Ecto neural progenitor cell (in vitro differentiated cells): ENCODE measurements around the gene AKT3.

Experiments
- DNase-seq: peaks from one replicate; pipeline ENCODE4 v3.0.0-alpha.2; 2018; ENCODE audit warnings: low spot score

The AKT3 gene

DNA sequence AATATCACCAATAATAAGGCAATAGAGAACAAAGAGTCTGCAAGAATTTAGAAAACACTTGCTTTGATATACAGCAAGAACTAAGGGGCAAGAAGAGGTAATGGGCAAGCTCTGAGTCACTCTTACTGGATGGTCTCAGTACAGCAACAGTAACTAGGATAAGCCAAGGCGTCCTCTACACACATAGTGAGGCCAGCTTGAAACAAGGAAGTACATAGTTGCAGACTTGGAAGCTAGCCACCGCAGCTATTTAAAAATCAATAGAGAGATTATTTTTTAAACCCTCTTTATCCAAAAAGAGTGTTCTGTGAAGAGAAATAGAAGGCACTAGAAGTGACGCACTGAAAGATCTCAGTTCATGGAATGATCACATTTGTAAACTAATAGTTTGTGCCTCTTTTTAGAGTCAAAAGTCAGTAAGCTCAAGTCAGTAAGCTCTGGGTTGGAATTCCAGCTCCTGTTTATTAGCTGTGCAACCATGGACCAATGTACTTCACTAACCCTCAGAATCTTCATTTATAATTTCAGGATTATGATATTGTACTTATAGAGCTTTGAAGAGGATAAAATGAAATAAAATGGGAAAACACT, 118.6 kb downstream of the AKT3 start:
- no peak for DNase-seq

DNA sequence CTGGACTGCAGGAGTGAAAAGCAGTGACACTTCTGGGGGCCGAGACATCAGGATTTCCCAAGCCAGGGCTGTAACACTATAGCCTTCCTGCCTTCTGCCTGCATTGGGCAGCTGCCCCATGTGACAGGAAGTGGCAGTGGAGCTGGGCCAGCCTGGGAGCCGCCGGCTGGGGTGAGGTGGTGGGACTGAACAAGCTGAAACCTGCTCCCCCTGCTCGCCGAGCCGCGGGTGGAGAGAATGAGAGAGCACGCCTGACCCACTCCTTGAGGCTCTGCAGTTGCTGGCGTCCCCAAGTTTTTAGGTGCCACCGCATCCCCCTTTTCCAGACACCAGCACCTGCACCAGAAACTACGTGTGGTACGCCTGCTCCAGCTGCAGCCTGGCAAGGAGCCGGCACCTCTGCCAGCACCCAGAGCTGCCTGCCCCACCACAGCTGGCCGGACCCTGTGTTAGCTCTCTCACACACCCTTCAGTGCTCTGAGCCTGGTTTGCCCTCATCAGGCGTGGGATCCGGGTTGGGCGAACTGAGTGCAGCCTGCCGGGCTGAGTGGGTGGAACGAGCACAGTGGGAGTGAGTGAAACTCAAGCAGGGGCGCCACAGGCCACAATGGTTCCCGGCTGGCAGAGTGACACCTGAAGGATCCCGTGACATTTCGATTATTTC, 119.4 kb downstream of the AKT3 start:
- no peak for DNase-seq

DNA sequence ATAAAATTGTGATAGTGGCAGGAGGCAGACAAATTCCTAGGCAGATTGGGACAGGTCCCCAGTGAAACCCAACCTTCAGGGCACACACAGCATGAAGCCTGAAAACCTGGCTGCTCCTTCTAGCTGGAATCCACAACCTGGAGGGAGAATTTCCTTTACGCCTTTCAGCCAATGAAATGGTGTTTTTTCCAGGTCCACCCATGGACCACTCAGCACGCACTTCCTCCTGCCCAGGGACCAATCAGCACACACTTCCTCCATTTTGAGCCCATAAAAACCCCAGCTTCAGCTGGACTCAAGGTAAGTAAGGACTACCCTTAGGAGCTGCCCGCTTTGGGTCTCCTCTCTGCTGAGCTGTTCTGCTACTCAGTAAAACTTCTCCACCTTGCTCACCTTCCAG, 120.1 kb downstream of the AKT3 start:
- DNase-seq = no peak

DNA sequence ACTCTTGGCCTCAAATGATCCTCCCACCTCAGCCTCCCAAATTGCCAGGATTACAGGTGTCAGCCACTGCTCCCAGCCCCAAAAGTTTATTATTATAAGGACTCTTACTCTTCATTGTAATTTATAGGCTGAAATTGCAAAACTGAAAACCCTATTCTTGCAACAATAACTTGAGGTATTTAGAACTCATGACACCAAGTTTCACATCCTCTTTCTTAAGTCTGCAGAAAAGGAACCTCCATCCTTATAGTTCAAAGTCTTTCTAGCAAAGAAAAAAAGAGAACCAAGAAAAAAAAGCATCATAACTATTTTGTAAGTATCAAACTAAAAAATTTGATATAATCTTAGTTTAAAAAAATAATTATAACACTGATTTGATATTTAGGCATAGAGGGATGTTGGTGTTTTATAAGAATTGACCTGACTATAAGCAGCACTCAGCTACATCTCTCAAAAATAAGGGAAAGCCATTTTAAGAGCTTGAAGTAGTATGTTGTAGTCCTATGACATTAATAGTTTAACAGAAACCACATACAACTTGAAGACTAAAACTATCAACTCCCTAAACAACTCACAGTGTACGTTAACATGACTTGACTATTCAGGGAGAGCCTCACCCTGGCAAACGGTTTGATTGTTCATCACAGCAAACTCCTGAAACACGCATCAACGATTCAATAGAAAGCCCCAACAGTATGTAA, 122.4 kb downstream of the AKT3 start:
- DNase-seq = no peak

DNA sequence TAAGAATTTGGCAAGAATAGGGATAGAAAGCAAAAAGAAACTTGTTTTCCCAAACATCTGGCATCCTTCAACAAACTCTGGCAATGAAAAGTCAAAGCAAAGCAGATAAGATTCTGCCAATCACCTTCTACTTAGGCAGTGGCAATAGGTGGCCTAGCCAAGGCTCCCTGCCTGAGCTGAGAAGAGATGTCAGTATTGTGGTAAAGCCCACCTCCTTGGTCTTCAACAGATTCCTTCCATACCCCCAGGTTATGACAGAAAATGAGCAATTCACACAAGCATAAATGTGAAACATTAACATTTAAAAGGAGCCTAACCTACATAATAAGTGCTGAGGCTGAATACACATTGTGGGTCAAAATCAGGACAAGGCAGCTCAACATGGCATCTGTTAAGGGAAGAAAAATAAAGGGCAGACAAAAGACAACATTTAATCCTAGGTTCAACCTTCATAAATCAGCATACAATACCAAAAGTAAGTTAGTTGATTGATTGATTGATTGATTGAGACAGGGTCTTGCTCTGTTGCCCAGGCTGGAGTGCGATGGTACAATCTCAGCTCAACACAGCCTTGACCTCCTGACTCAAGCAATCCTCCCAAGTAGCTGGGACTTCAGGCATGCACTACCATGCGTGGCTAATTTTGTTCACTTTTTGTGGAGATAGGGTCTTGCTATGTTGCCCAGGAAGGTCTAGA, 123.1 kb downstream of the AKT3 start:
- DNase-seq = no peak

DNA sequence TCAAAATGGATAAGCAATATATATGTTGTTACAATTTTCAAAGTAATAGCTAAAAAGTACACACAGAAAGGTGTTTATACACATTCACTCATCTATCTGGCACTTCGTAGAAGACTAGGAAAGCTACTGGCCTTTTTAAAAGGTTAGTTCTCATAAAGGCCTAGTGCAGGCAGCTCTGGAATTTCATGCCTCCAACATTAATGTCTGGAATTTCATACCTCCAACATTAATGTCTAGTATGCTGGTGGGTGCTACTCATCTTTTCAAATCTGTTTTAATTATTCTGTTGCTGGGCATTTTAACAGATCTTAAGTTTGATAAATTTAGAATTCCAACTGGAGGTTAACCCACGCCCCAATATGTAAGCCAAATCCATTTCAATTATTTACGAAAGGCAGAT, 124.2 kb downstream of the AKT3 start:
- DNase-seq = no peak

DNA sequence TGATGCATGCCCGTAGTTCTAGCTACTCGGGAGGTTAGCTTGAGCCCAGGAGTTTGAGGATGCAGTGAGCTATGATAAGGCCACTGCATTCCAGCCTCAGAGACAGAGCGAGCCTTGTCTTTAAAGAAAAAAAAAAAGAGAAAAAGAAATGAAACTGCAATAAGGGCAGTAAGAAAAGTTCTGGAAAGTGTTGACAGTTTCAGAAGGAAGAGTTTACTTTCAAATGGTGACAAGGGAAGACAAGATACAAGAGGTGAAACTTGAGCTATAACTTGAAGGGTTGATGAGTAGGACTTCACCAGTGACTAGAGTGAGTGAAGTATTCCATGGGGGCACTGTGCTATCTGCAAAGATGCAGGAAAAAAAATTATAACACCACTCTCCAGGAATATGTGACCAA, 125.0 kb downstream of the AKT3 start:
- no peak for DNase-seq

DNA sequence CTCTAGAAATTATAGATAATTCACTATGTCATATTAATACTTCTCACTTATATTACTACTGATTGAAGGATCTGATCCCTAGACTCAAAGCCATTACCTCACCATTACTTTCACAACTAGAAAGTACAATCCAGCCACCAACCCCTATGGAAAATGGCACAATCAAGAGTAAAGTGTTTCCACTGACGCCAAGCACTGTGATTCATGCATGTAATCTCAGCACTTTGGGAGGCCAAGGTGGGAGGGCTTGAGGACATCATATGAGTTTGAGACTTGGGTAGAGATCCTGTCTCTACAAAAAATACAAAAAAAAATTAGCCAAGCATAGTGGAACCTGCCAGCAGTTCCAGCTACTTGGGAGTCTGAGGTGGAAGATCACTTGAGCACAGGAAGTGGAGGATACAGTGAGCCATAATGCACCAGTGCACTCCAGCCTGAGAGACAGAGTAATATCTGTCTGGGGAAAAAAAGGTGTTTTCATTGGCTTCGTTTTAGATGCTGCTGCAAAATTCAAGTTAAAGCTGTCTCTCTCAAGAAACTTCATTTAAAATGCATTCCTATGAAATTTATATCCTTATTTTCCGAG, 126.5 kb downstream of the AKT3 start:
- DNase-seq = no peak

DNA sequence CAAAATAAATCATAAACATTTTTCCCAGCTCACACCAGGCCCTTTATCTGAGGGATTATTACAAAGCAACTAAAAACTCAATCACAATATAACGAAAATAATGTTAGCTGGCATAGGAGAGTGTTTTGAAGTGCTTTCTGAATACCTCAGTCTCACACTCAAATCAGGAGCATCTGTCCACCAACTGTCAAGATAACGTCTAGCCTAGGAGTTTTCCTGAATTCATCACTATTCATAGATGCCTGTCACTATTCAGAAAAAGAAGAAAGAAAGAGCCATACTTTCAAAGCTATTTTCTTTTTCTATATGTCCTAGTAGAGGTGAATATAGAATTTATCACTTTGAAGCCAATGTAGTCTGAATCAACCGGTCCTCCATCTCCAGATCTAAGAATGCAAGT, 127.0 kb downstream of the AKT3 start:
- no peak for DNase-seq

DNA sequence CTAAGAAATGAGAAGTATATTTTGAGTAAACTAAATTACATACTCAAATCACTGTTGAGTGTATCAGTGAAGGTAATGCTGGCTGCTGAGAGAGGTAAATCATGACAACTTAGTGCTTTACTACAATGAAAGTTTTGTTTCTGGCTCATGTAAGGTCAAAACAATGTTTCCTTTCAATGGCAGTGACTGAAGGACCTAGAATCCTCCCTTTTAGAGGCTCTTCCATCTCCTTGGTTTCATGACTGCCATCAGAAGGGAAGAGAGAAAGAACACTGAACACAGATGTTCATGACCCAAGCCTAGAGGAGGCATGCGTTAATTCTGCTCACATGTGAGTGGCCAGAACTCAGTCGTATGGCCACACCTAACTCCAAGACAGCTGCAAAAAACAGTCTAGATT, 130.6 kb downstream of the AKT3 start:
- no peak for DNase-seq

DNA sequence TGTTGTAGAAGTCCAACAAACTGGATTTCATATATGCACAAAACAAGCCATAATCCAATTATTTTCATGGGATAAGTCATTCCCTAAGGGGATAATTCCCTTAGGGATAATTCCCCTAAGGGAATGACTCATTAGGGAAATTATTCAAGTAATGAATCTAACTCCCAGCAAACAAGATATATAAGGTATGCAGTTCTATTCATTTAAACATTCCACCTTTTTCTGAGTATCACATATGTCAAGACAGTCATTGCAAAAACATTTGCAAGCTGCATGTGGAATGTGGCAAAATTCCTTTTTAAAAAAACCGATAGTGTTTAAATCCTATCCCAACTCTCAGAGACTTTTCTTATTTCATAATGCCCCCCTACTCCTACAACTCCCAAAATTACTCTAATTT, 131.2 kb downstream of the AKT3 start:
- no peak for DNase-seq

DNA sequence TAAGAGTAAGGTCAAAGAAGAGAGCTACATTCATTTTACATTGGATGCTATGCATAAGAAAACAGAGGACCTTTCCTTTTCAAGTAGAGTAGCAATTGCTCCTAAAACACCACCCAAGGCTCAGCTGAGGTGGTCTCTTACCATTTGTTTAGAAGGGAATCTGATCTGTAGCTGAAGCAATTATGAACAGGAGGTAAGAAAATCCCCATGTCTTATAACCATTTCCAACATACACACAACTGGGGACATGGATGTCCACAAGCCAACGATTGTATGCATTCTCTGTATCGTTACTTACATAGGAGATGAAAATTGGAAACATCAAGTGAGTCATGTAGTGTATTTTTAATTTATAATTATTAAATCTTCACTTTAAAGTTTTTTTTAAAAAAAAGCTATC, 132.0 kb downstream of the AKT3 start:
- DNase-seq = no peak

DNA sequence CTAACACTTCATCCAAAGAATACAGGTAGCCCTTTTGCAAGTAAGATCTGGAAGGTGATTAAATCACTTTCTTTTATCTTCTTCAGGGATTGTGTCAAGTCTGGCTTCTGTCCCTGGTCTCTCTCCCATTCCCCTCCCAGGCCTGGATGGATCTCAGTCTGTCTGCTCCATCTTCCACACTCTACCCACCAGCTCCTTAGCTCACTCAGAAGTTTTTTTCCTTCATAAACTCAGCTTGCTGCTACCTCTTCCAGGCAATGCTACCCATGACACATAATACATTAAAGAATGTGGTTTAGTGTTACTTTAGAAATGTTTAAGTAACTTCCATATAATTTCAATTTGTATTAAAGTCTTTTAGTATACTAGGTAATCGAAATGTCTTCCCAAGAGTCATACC, 133.1 kb downstream of the AKT3 start:
- no peak for DNase-seq

DNA sequence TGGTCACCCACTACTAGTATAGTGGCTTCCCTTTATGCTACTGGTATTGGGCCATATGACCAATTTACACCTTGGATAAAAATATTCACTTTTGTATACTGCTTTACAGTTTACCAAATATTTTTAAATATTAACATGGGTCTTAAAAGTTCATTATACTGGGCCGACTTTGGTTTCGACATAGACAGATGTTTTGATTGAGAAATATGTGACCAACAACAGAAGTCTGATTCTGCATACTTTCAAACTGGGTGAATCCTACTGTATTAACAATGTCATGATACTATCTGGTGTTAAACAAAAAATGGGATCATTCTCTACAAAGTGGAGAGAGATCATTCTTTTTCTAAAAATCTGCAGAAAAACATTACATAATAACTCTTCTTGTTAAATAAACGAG, 134.8 kb downstream of the AKT3 start:
- no peak for DNase-seq

DNA sequence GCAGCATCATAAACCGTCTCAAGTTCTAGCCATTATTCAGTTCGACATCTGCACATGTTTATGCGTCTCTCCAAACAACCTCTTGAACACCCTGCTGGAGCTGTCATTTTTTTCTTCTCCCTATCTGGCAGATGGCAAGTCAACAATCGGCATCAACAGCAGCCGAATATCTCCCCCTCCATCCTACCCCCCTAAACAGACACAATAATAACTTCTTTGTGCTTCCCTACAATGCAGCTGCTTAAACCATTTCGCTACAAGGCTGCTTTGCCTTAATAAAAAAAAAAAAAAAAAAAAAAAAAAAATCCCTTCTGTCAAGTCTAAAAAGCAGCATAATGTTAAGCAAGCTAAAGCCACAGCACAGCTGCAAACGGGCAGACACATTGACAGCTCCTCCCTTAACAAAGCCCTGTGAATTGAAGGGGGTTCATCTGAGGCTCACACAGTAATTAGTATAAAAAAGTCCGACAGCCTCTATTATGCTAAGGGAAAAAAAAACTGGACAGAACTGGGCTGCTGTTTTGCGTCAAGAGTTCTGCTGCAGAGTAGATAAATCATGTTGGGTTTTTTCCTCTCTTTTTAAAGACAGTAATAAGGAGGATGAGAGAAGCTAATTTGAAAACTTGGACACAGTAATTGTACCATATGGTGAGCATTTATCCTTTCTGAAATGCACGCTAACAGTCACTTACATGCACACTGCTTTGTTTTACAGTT, 136.4 kb downstream of the AKT3 start:
- DNase-seq = no peak

DNA sequence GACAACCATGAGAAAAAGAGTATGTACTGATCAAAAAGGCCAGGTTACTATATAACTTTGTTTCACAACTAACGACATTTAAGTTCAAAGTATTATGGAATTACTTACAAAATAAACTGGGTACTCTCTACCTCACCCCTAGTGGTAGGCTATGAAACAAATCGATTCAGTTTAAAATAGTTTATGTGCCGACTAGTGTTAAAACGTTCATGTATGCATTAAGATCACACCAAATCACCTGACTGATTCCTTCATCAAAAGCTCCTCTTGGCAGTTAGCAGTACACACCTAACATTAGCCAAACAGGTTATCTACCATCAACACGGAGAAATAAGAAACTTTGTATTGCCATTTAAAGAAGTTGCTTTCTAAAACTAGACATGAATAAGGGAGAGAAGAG, 137.1 kb downstream of the AKT3 start:
- DNase-seq = no peak

DNA sequence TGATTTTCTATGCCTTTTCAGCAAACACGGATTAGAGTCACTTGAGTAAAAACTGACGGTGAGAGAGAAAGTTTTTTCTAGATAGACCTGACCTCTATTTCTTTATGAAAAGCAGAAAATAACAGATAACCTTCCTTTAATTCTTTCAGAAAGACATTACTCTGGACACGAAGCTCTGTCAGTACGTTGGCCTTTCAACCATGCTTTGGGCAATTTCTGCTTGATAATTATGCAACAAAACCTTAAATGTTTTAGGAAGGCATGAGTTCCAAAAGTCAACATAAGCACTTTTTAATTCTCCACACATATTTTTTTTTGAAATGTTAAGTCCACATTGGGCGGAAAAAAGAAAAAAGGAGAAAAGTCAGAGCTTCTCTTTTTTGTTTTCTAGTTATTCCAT, 137.8 kb downstream of the AKT3 start:
- no peak for DNase-seq

DNA sequence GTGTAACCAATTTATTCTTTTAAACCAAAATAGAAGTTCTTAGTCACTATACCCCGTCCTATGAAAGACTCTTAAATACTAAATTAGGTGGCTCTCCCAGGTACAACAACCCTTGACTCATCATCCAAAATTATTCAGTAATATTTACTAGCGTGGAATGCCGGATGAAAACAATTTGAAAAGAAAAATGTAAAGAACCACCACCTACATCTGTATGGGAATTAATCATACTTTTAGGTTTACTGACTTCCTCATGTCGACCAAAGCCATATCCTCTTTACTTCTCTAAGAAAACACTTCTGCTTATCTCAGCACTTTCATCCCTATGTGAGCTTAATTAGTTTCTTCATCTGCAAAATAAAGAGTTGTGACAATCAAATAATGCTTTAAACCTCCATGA, 139.6 kb downstream of the AKT3 start:
- no peak for DNase-seq

DNA sequence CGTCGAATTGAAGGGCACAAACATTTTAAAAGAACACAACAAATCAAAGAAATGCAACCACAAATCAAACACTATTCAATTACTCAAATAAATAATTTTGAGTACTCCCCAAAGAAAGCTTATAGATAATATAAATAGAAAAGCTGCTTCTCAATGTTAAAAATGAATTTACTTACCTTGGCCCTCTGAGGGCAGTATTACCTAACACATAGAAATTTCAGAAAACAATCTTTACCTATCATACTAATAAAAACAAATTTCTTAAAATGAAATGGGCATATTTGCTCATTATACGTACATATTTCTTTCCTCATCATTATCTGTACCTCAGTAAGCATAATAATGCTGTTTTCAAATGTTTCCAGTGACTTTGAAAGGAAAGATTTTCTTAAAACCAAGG, 141.8 kb downstream of the AKT3 start:
- no peak for DNase-seq

DNA sequence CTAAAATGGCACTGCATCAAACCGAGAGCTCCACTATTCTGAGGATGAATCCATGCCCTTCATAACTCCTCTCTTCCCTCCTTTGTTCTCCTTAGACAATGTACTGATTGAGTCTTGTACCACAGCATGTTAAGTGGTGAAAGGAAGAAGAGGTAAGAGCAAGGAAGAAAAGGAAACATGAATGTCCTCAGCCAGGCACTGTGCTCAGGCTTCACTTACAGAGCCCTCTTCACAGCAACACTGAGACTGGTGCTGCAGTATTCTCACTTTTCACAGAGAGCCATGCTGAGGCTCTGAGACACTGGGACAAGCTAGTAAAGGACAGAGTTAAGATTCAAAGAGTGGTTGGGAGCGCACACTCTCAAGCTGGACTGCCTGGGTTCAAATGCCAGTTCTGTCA, 143.5 kb downstream of the AKT3 start:
- no peak for DNase-seq

DNA sequence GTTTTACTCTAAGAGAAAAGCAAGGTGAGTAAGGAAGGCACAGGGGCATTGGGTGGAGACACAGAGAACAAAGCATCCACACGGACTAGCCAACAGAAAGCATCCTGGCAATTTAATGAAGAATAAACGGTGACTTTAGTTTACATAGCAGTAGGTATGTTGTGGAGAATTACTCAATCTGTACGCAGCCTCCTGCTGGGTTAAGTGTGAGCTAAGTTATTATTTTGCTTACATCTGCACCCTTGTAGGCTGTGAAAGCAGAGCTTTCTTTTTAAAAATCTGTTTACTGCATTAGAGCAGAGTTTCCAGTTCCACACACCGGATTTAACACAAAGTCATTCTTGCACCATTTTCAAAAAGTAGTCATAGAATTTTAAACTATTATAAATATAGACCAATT, 144.5 kb downstream of the AKT3 start:
- DNase-seq = no peak

DNA sequence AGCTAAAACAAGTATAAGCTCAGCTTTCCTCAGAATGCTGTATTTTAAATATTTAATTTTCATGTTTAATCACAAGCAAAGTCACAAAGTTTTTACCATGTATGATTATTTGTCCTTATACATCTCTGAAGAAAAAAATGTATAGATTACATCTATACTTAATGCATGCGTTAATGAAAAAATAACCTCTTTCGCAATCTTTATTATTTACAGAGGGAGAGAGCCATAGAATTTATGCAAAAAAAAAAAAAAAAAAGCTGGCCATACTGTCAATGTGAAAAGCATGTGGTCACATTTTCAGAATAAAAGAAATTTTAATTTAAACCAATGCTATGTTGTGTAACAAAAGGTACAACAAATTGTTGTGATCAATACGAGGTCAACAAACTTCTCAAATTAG, 148.2 kb downstream of the AKT3 start:
- no peak for DNase-seq
